ENCODE results near the gene DAB1.

Gene DAB1

GRCh38 chr1:57254022-57254421, 169.8 kb downstream of the DAB1 start:
- TF ChIP-seq CTCF (IDR thresholded peaks at IDR 0.05; ENCODE audit: low read depth, low read length, missing control alignments) = no peak
- H3K4me3 ChIP-seq (ENCODE audit: low read depth, low read length) = no peak overlapping the region
- DNase-seq (ENCODE audit: low read depth) = no peak
- in situ Hi-C loops (cut with HindIII; ENCODE audit: low sequenced_read_pairs) = no loop called here

- DNase-seq (ENCODE audit: low read depth) = no peak
- no peak for TF ChIP-seq CTCF (IDR thresholded peaks at IDR 0.05; ENCODE audit: low read depth, low read length, missing control alignments)
- no peak overlapping the region for H3K4me3 ChIP-seq (ENCODE audit: low read depth, low read length)
- in situ Hi-C loops (cut with HindIII; ENCODE audit: low sequenced_read_pairs) = no loop called here
Observed at GRCh38 chr1:57252597-57253294, 171.1 kb downstream of the DAB1 start.

- in situ Hi-C loops (cut with HindIII; ENCODE audit: low sequenced_read_pairs) = no loop called here
- TF ChIP-seq CTCF (IDR thresholded peaks at IDR 0.05; ENCODE audit: low read depth, low read length, missing control alignments) = no peak
- DNase-seq (ENCODE audit: low read depth) = no peak
Observed at GRCh38 chr1:57250021-57250420, 173.8 kb downstream of the DAB1 start.

GRCh38 chr1:57249511-57249910, 174.3 kb downstream of the DAB1 start:
- in situ Hi-C loops (cut with HindIII; ENCODE audit: low sequenced_read_pairs) = no loop called here
- H3K4me3 ChIP-seq (ENCODE audit: low read depth, low read length) = no peak overlapping the region
- TF ChIP-seq CTCF (IDR thresholded peaks at IDR 0.05; ENCODE audit: low read depth, low read length, missing control alignments) = no peak
- no peak for DNase-seq (ENCODE audit: low read depth)

More at GRCh38 chr1:57250021-57250420, 173.8 kb downstream of the DAB1 start:
- no peak overlapping the region for H3K4me3 ChIP-seq (ENCODE audit: low read depth, low read length)

- in situ Hi-C loops (cut with HindIII; ENCODE audit: low sequenced_read_pairs) = no loop called here
- H3K4me3 ChIP-seq (ENCODE audit: low read depth, low read length) = no peak overlapping the region
- TF ChIP-seq CTCF (IDR thresholded peaks at IDR 0.05; ENCODE audit: low read depth, low read length, missing control alignments) = no peak
- DNase-seq (ENCODE audit: low read depth) = no peak
Observed at GRCh38 chr1:57248830-57249229, 175.0 kb downstream of the DAB1 start.

GRCh38 chr1:57238233-57238781, 185.6 kb downstream of the DAB1 start:
- H3K4me3 ChIP-seq (ENCODE audit: low read depth, low read length) = no peak overlapping the region
- TF ChIP-seq CTCF (IDR thresholded peaks at IDR 0.05; ENCODE audit: low read depth, low read length, missing control alignments) = no peak
- no peak for DNase-seq (ENCODE audit: low read depth)
- in situ Hi-C loops (cut with HindIII; ENCODE audit: low sequenced_read_pairs) = no loop called here
